K562 (cell line): ENCODE measurements around the gene RAD23B. TPM values are rescaled to one million over a fixed set of nuclear protein-coding genes. Genes with fewer than 3 reads are reported as not detected.
A peak's percentile ranks its signal among the peaks of the same experiment; 100 is the strongest.

Experiments
- BHLHE40 ChIP-seq: IDR thresholded peaks from 2 replicates; pipeline ENCODE4 v1.6.1; 2011; ENCODE audit warnings: low read length, improper control_type of control experiment
- CBFB ChIP-seq: sonication (generic); formaldehyde crosslinking; IDR thresholded peaks from 2 replicates; pipeline ENCODE4 v1.4.0; 2020; ENCODE audit warnings: mild to moderate bottlenecking, missing genetic modification reagents
- CCAR2 ChIP-seq: fragments of 200-400 bp; formaldehyde crosslinking; IDR thresholded peaks from 2 replicates; pipeline ENCODE4 v1.6.1; 2017; ENCODE audit warnings: mild to moderate bottlenecking, low read depth, low read length
- EP300 ChIP-seq: IDR thresholded peaks from 2 replicates; pipeline ENCODE4 v1.6.1; 2012; ENCODE audit warnings: low read length, improper control_type of control experiment
- HINFP ChIP-seq: fragments of 450-650 bp; conservative IDR thresholded peaks from 2 replicates; pipeline ENCODE4 v1.6.1; 2016; ENCODE audit warnings: missing genetic modification characterization, low read depth, mild to moderate bottlenecking, control low read depth, missing compliant biosample characterization
- KLF10 ChIP-seq: fragments of 250-450 bp; sonication (Bioruptor Pico); IDR thresholded peaks from 2 replicates; pipeline ENCODE4 v1.6.1; 2021; ENCODE audit warnings: matching md5 sums
- MXI1 ChIP-seq: IDR thresholded peaks from 2 replicates; pipeline ENCODE4 v1.6.1; 2011; ENCODE audit warnings: low read depth, mild to moderate bottlenecking, improper control_type of control experiment, low read length
- SAFB ChIP-seq: fragments of 200-400 bp; formaldehyde crosslinking; IDR thresholded peaks from 2 replicates; pipeline ENCODE4 v1.6.1; 2017; ENCODE audit warnings: low read depth, low read length, borderline replicate concordance
- TFAM ChIP-seq: fragments of 250-450 bp; sonication (Bioruptor Pico); conservative IDR thresholded peaks from 2 replicates; pipeline ENCODE4 v1.5.0; 2021; ENCODE audit warnings: mild to moderate bottlenecking, moderate library complexity
- TFAP4 ChIP-seq: sonication (generic); formaldehyde crosslinking; IDR thresholded peaks from 2 replicates; pipeline ENCODE4 v1.8.0; 2022; ENCODE audit warnings: missing genetic modification reagents, mild to moderate bottlenecking, moderate library complexity, borderline replicate concordance
- THAP7 ChIP-seq: fragments of 250-450 bp; sonication (Bioruptor Pico); IDR thresholded peaks from 2 replicates; pipeline ENCODE4 v1.5.0; 2021
- XRCC5 ChIP-seq: fragments of 200-400 bp; formaldehyde crosslinking; IDR thresholded peaks from 2 replicates; pipeline ENCODE4 v1.6.1; 2017; ENCODE audit warnings: low read depth, mild to moderate bottlenecking, low read length
- ZBTB40 ChIP-seq, 2 experiments: fragments of 450-650 bp in 1 of 2; sonication (generic) in 1 of 2; formaldehyde crosslinking in 1 of 2; IDR thresholded peaks; 2 replicates each; pipeline versions ENCODE4 v1.7.1 to v1.9.0; 2016 to 2022; ENCODE audit warnings: inconsistent platforms in 1 of 2, mild to moderate bottlenecking in 1 of 2, missing genetic modification reagents in 1 of 2
- ZNF134 ChIP-seq: fragments of 250-450 bp; sonication (Bioruptor Pico); conservative IDR thresholded peaks from 2 replicates; pipeline ENCODE4 v1.4.0; 2020
- polyA plus RNA-seq, 8 experiments: library from polyadenylated mRNA; depleted of rRNA in 4 of 8; stranded (reverse) in 5 of 8; unstranded in 3 of 8; fragments of >200 nt; fragmentation: Nextera tagmentation in 2 of 8; fragmentation: Illumina TruSeq in 1 of 8; extraction: Ambion mirVana in 2 of 8; extraction: Trizol in 1 of 8; gene quantifications; 2 replicates each; pipeline versions ENCODE4 v1.2.1 to v1.2.3, GENCODE V29; 2011 to 2014; ENCODE audit warnings: inconsistent platforms in 1 of 8, missing spikeins in 1 of 8
- total RNA-seq, 7 experiments: library from RNA; depleted of rRNA in 6 of 7; stranded (reverse); fragments of >200 nt in 6 of 7; fragmentation: Illumina TruSeq in 2 of 7; extraction: Trizol in 2 of 7; gene quantifications; 2 replicates each; pipeline versions ENCODE4 v1.2.1 to v1.2.3, GENCODE V29; 2011 to 2021; ENCODE audit warnings: low replicate concordance in 1 of 7

The RAD23B gene
- total and polyA plus RNA-seq, 9 of the 15 experiments (the other 6 are each of a cell fraction or from before 2014, with no cell fraction given): 14.5 to 184 (median 114) TPM

- TF ChIP-seq TFAP4 (CRISPR knock-in tag): peak; percentile 67
- TF ChIP-seq THAP7 (CRISPR knock-in tag): no peak
- TF ChIP-seq XRCC5: no peak
- peak; percentile 25; the same call in 1 of the 2 replicates for TF ChIP-seq EP300
- no peak for TF ChIP-seq CBFB (CRISPR knock-in tag)
- TF ChIP-seq HINFP (tag): no peak
- no peak for TF ChIP-seq KLF10 (CRISPR knock-in tag)
- TF ChIP-seq MXI1: no peak
- TF ChIP-seq ZBTB40 (IDR thresholded peaks at IDR 0.05): no peak
- no peak for TF ChIP-seq ZBTB40 (CRISPR knock-in tag; IDR thresholded peaks at IDR 0.05)
- no peak for TF ChIP-seq SAFB
- TF ChIP-seq CCAR2: no peak
- TF ChIP-seq TFAM (CRISPR knock-in tag): no peak
- TF ChIP-seq ZNF134: no peak
- peak; percentile 47; the same call in 1 of the 2 replicates for TF ChIP-seq BHLHE40
Observed at GRCh38 chr9:107283623-107284616, 841 bp downstream of the RAD23B start (continued).
